RWPE2 (cell line): ENCODE measurements around the gene ATP5F1E.

Experiments used
- ATAC-seq: fragments of 200-7000 bp; cut with Tn5 transposase; 3 replicates; pipeline ENCODE4 v1.9.1; 2021; ENCODE audit warnings: low read depth
- DNase-seq: peaks from one replicate; pipeline ENCODE4 v3.0.0-alpha.2; 2020; ENCODE audit warnings: low spot score
- H3K27ac ChIP-seq: fragments of 450-650 bp; 2 replicates; pipeline ENCODE4 v1.5.1; 2017; ENCODE audit warnings: mild to moderate bottlenecking; ENCODE audit not compliant: poor library complexity, severe bottlenecking
- H3K27me3 ChIP-seq: fragments of 250-450 bp; sonication (Bioruptor Pico); 2 replicates; pipeline ENCODE4 v1.5.1; 2021; ENCODE audit warnings: mild to moderate bottlenecking, moderate library complexity; ENCODE audit not compliant: insufficient read depth, poor library complexity, severe bottlenecking
- H3K36me3 ChIP-seq: fragments of 250-450 bp; sonication (Bioruptor Pico); 2 replicates; pipeline ENCODE4 v1.5.1; 2020; ENCODE audit warnings: low read depth, mild to moderate bottlenecking, moderate library complexity
- H3K4me1 ChIP-seq: fragments of 250-450 bp; sonication (Bioruptor Pico); 2 replicates; pipeline ENCODE4 v1.5.1; 2021; ENCODE audit warnings: mild to moderate bottlenecking, moderate library complexity; ENCODE audit not compliant: insufficient read depth, poor library complexity, severe bottlenecking
- H3K4me3 ChIP-seq: fragments of 250-450 bp; sonication (Bioruptor Pico); 2 replicates; pipeline ENCODE4 v1.5.1; 2021; ENCODE audit warnings: mild to moderate bottlenecking, moderate library complexity; ENCODE audit not compliant: severe bottlenecking
- H3K9me3 ChIP-seq: fragments of 250-450 bp; sonication (Bioruptor Pico); 2 replicates; pipeline ENCODE4 v1.5.1; 2021; ENCODE audit warnings: mild to moderate bottlenecking, moderate library complexity; ENCODE audit not compliant: severe bottlenecking
- TF ChIP-seq, protein P1 (sequence below): fragments of 450-650 bp; IDR thresholded peaks from one replicate; pipeline ENCODE4 v1.5.1; 2017; ENCODE audit warnings: mild to moderate bottlenecking, moderate library complexity; ENCODE audit not compliant: poor library complexity, severe bottlenecking

Gene ATP5F1E

DNA sequence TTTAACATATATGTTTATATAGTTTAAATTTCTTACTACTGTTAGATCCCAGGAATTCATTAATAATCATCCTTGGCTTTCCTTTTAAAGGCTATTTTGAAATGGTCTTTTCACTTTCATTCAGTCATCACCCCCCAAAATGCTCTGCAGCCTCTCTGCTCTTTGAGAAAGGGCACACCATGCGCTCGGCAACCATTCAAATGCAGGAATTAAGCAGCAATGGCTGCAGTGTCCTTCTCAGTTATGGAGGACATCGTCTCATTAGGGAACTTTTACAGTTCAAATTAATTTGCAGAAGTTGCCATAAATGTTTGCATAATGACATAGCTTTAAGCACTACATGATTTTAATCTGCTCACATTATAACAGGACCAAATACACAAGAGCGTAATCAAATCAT is 6.6 kb downstream of the ATP5F1E start:
- DNase-seq, result peak; percentile 19
- no peaks in the 10 kb centered on the region for H3K27me3 ChIP-seq
- ATAC-seq, result no peak
- TF ChIP-seq, protein P1, sequence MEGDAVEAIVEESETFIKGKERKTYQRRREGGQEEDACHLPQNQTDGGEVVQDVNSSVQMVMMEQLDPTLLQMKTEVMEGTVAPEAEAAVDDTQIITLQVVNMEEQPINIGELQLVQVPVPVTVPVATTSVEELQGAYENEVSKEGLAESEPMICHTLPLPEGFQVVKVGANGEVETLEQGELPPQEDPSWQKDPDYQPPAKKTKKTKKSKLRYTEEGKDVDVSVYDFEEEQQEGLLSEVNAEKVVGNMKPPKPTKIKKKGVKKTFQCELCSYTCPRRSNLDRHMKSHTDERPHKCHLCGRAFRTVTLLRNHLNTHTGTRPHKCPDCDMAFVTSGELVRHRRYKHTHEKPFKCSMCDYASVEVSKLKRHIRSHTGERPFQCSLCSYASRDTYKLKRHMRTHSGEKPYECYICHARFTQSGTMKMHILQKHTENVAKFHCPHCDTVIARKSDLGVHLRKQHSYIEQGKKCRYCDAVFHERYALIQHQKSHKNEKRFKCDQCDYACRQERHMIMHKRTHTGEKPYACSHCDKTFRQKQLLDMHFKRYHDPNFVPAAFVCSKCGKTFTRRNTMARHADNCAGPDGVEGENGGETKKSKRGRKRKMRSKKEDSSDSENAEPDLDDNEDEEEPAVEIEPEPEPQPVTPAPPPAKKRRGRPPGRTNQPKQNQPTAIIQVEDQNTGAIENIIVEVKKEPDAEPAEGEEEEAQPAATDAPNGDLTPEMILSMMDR, result no peak
- no peaks in the 10 kb centered on the region for H3K9me3 ChIP-seq
- H3K27ac ChIP-seq, result no peak overlapping the region
- peaks cover 37% of the 10 kb centered on the region for H3K4me1 ChIP-seq
- H3K4me3 ChIP-seq, result no peak overlapping the region
- peaks cover 71% of the 10 kb centered on the region for H3K36me3 ChIP-seq

DNA sequence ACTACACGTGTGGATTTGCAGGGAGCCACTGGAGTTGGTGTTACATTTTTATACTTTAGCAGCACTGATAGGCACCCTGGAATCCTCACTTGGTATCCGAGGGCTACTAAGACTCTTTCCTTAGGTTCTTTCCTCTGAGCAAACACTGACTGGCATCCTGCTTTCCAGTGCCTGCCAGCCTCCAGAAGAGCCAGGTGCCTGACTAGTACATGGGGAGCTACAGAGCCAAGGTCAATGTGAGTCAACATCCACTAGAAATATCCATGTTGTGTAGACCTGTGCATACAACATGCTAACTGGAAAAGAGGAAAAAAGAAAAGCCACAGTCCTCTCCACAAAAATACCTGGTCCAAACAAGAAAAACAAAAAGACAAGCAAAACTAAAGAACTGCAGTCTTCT is 7.0 kb downstream of the ATP5F1E start:
- Histone ChIP-seq H3K4me1 (peaks cover 33% of the 10 kb centered on the region), H3K36me3 (peaks cover 67% of the 10 kb centered on the region), H3K9me3 (no peaks in the 10 kb centered on the region), H3K27me3 (no peaks in the 10 kb centered on the region), H3K4me3 (no peak overlapping the region), H3K27ac (no peak overlapping the region)
- TF ChIP-seq, protein P1, result no peak
- ATAC-seq (no peak), DNase-seq (peak; percentile 42)

DNA sequence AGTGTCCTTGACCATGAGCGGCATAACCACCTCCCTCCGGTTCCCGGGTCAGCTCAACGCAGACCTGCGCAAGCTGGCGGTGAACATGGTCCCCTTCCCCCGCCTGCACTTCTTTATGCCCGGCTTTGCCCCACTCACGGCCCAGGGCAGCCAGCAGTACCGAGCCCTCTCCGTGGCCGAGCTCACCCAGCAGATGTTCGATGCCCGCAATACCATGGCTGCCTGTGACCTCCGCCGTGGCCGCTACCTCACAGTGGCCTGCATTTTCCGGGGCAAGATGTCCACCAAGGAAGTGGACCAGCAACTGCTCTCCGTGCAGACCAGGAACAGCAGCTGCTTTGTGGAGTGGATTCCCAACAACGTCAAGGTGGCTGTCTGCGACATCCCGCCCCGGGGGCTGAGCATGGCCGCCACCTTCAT is 8.0 kb downstream of the ATP5F1E start:
- Histone ChIP-seq H3K27me3 (no peaks in the 10 kb centered on the region), H3K4me1 (peaks cover 23% of the 10 kb centered on the region), H3K36me3 (peaks cover 57% of the 10 kb centered on the region), H3K4me3 (no peak overlapping the region), H3K27ac (no peak overlapping the region), H3K9me3 (no peaks in the 10 kb centered on the region)
- peak; percentile 76 for DNase-seq
- TF ChIP-seq, protein P1, result no peak
- no peak for ATAC-seq

DNA sequence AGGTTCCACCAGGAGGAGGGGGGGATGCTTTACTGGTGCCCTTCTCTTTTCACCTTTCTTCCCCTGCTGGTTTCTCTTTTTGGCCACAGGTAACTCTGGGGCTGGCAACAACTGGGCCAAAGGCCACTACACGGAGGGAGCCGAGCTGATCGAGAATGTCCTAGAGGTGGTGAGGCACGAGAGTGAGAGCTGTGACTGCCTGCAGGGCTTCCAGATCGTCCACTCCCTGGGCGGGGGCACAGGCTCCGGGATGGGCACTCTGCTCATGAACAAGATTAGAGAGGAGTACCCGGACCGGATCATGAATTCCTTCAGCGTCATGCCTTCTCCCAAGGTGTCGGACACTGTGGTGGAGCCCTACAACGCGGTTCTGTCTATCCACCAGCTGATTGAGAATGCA is 8.5 kb downstream of the ATP5F1E start:
- no peak overlapping the region for H3K27ac ChIP-seq
- peak; percentile 76 for DNase-seq
- H3K4me1 ChIP-seq, result peaks cover 18% of the 10 kb centered on the region
- H3K9me3 ChIP-seq, result no peaks in the 10 kb centered on the region
- ATAC-seq, result no peak
- H3K4me3 ChIP-seq, result no peak overlapping the region
- peaks cover 52% of the 10 kb centered on the region for H3K36me3 ChIP-seq
- TF ChIP-seq, protein P1, result no peak
- no peaks in the 10 kb centered on the region for H3K27me3 ChIP-seq

DNA sequence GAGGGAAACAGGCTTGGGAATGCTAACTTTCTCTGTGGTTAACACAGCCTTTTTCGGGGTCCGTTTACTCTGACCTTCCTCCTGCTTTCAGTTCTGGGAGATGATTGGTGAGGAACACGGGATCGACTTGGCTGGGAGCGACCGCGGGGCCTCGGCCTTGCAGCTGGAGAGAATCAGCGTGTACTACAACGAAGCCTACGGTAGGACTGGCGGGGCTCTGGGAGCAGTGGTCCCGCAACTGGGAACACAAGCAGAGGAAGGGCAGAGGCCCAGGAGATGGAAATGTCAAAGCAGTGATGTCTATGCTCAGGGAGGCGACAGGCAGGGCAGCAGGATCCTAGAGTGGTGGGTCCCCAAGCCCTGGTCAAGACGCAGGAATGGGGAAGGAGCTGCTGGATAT is 9.4 kb downstream of the ATP5F1E start:
- Histone ChIP-seq H3K9me3 (no peaks in the 10 kb centered on the region), H3K27ac (no peak overlapping the region), H3K4me1 (peaks cover 12% of the 10 kb centered on the region), H3K4me3 (no peak overlapping the region), H3K36me3 (peaks cover 43% of the 10 kb centered on the region), H3K27me3 (no peaks in the 10 kb centered on the region)
- ATAC-seq (no peak), DNase-seq (peak; percentile 79)
- TF ChIP-seq, protein P1, result no peak
